AG04450 (cell line): ENCODE results near the gene DCAF6. TPM values are rescaled to one million over a fixed set of nuclear protein-coding genes. Genes with fewer than 3 reads are reported as not detected.

Source experiments
- CTCF ChIA-PET: fragments of 300-600, 350-600 bp; formaldehyde crosslinking; extraction: SDS; loops from one replicate; lab custom pipeline; 2022; ENCODE audit warnings: antibody characterized with exemption, inconsistent platforms; lab: Charles Lee
- POLR2A ChIA-PET: fragments of 350-600 bp; formaldehyde crosslinking; extraction: SDS; loops from one replicate; lab custom pipeline; 2021; ENCODE audit warnings: antibody characterized with exemption, inconsistent platforms; lab: Yijun Ruan, JAX
- DNase-seq: peaks from one replicate; pipeline ENCODE4 v3.0.0-alpha.2; 2011; ENCODE audit warnings: low read depth, low spot score
- H3K27ac ChIP-seq: one replicate; pipeline ENCODE4 v1.5.1; 2012; ENCODE audit warnings: low read depth, low read length, control low read depth
- H3K27me3 ChIP-seq: one replicate; pipeline ENCODE4 v1.6.0; 2012; ENCODE audit warnings: low read length; ENCODE audit not compliant: control insufficient read depth, insufficient read depth
- H3K4me3 ChIP-seq: 2 replicates; pipeline ENCODE4 v1.5.1; 2011; ENCODE audit warnings: mild to moderate bottlenecking, low read depth, low read length, control low read depth
- H3K9me3 ChIP-seq: 2 replicates; pipeline ENCODE4 v1.5.1; 2012; ENCODE audit warnings: low read length; ENCODE audit not compliant: control insufficient read depth, insufficient read depth
- CTCF ChIP-seq: IDR thresholded peaks from 2 replicates; pipeline ENCODE4 v1.5.1; 2011; ENCODE audit warnings: low read depth, low read length, control low read depth, inconsistent platforms
- polyA plus RNA-seq: library from polyadenylated mRNA; depleted of rRNA; stranded (reverse); fragments of >200 nt; gene quantifications from 2 replicates; pipeline ENCODE4 v1.2.3, GENCODE V29; 2011

DCAF6 gene
- polyA plus RNA-seq, 1 experiment = 137 TPM

DNA sequence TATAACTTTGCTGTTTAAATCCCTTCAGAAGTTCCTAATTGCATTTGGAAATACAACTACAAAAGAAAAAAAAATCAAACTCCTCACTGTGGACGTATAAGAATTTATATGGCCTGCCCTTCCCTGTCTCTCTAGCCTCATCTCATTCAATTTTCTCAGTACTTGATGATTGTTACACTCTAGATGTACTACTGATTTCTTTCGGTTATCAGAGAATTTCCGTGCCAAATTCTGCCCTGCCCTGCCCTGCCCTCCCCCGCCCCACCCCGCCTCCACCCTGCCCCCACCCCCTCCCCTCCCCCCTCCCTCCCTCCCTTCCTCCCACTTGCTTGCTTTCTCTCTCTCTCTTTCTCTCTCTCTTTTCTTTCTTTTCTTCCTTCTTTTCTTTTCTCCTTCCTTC, 72.1 kb downstream of the DCAF6 start:
- H3K9me3 ChIP-seq = no peaks in the 10 kb centered on the region
- no peaks in the 10 kb centered on the region for H3K27me3 ChIP-seq
- POLR2A ChIA-PET = no interaction called here
- CTCF ChIA-PET = no interaction called here
- H3K4me3 ChIP-seq = no peak overlapping the region
- no peak for TF ChIP-seq CTCF
- no peak overlapping the region for H3K27ac ChIP-seq
- DNase-seq = no peak

- DNase-seq = no peak
- no peak overlapping the region for H3K4me3 ChIP-seq
- H3K27me3 ChIP-seq = no peaks in the 10 kb centered on the region
- POLR2A ChIA-PET = no interaction called here
- CTCF ChIA-PET = no interaction called here
- TF ChIP-seq CTCF = no peak
- H3K9me3 ChIP-seq = no peaks in the 10 kb centered on the region
- H3K27ac ChIP-seq = no peak overlapping the region
These were observed 72.8 kb downstream of the DCAF6 start for GRCh38 chr1:168009322-168009721.

DNA sequence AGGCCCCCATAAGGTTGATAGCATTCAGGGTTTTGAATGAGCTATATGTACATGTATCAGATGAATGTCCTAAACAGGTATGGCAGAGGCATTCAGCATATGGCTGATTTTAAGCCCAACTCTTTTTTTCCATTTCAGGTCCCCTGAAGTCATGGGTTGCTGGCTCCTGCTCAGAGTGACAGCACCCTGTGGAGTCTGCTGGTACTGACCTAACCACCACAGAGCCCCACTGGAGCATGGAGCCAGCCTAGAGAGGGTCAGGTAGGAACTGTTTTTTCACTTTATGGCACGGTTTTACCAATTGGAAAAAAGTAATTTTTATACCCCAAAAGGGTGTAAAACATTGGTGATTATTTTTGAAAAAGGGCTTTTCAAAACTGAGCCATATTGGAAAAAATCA, 82.9 kb downstream of the DCAF6 start:
- H3K27ac ChIP-seq = no peak overlapping the region
- CTCF ChIA-PET = no interaction called here

DNA sequence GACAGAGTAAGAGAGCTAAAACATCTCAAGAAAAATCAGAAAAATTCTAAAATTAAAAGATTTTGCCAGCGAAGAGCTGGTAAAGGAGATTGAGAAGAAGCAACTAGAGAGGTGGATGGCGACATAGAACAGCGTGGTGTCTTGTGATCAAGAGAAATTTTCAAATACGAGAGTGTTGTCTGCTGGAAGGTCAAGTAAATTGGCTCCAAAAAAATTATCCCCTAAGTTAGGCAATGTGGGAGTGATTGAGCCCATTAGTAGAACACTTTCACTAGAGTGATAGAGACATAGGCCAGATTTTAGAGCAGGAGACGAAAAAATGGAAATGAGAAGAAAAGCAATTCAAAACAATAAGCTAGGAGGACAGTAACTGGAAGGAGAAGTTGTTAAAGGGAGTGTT, 94.7 kb downstream of the DCAF6 start:
- no peak overlapping the region for H3K27ac ChIP-seq
- ChIA-PET POLR2A (no interaction called here), CTCF (interaction anchor here (0.9 kb wide), 1 partner anchor 10 kb away, joined by 3 read pairs; no protein-coding TSS in a partner anchor)
- no peaks in the 10 kb centered on the region for H3K9me3 ChIP-seq
- DNase-seq = no peak
- H3K27me3 ChIP-seq = no peaks in the 10 kb centered on the region
- no peak overlapping the region for H3K4me3 ChIP-seq
- TF ChIP-seq CTCF = no peak

More for the DNA sequence above, 82.9 kb downstream of the DCAF6 start:
- Histone ChIP-seq H3K9me3 (no peaks in the 10 kb centered on the region), H3K27me3 (no peaks in the 10 kb centered on the region), H3K4me3 (no peak overlapping the region)
- TF ChIP-seq CTCF = no peak
- POLR2A ChIA-PET = no interaction called here
- no peak for DNase-seq

DNA sequence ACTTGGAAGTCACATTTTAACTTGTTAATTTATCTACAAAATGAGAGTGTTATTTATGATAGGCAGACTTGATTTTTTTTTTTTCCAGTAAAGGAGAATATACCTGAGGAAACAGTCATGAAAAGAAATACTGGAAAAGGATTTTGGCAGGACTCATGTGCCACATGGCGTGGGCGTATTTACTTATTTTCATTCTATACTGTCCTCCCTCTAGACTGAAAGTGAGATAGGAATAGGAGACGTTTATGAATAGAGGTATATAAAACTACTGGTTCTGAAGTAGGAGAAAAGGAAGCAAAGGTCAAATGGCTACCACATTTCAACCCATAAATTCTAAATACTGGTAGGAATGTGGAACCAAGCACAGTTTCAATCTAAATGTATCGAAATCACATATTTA, 95.1 kb downstream of the DCAF6 start:
- H3K9me3 ChIP-seq = no peaks in the 10 kb centered on the region
- ChIA-PET POLR2A (no interaction called here), CTCF (interaction anchor here (0.9 kb wide), 1 partner anchor 10 kb away, joined by 3 read pairs; no protein-coding TSS in a partner anchor)
- H3K27ac ChIP-seq = no peak overlapping the region
- no peak overlapping the region for H3K4me3 ChIP-seq
- no peak for DNase-seq
- no peaks in the 10 kb centered on the region for H3K27me3 ChIP-seq
- TF ChIP-seq CTCF = no peak
